Panc1 (cell line): ENCODE results near the gene ALG9.

Experiments used
- CTCF ChIP-seq: fragments of 450-650 bp; IDR thresholded peaks from 2 replicates; pipeline ENCODE4 v1.5.1; 2017; ENCODE audit warnings: mild to moderate bottlenecking
- POLR2AphosphoS5 ChIP-seq: IDR thresholded peaks from 2 replicates; pipeline ENCODE4 v1.6.1; 2012; ENCODE audit warnings: mild to moderate bottlenecking, low read depth, low read length, moderate library complexity
- REST ChIP-seq, 2 experiments: IDR thresholded peaks; 2 replicates each; pipeline ENCODE4 v1.6.1; 2011 to 2012; ENCODE audit warnings: low read depth in 2 of 2, control low read depth in 1 of 2, low read length in 1 of 2, mild to moderate bottlenecking in 1 of 2, moderate library complexity in 1 of 2; ENCODE audit not compliant: insufficient read depth in 1 of 2
- SIN3A ChIP-seq: IDR thresholded peaks from 2 replicates; pipeline ENCODE4 v1.6.1; 2012; ENCODE audit warnings: low read depth, mild to moderate bottlenecking, low read length, moderate library complexity, borderline replicate concordance; ENCODE audit not compliant: insufficient read depth
- TCF7L2 ChIP-seq: IDR thresholded peaks from 2 replicates; pipeline ENCODE4 v1.6.1; 2011; ENCODE audit warnings: mild to moderate bottlenecking, low read depth, low read length, inconsistent platforms

- no peak for TF ChIP-seq CTCF
- no peak for TF ChIP-seq POLR2AphosphoS5
- no peak for TF ChIP-seq REST (IDR thresholded peaks at IDR 0.05; ENCODE audit: insufficient read depth in 1 of 2, low read depth in 2 of 2, low read length in 1 of 2)
- no peak for TF ChIP-seq SIN3A
- no peak for TF ChIP-seq TCF7L2
Measured at GRCh38 chr11:111911563-111912401, 40.4 kb upstream of the ALG9 start, which contains the start of gene CRYAB.
